Lower leg skin (tissue), 4 donors: ENCODE data around the gene NUBP1. TPM values are rescaled to one million over a fixed set of nuclear protein-coding genes. Genes with fewer than 3 reads are reported as not detected.
A peak's percentile ranks its signal among the peaks of the same experiment; 100 is the strongest.

Experiments used
- DNase-seq, 2 donors: peaks; one replicate each; pipeline ENCODE4 v3.0.0-alpha.2; 2019; ENCODE audit warnings: low spot score in 2 of 2
- H3K4me3 ChIP-seq: fragments of 200-600 bp; sonication (generic); 2 replicates; pipeline ENCODE4 v1.5.1; 2017; ENCODE audit warnings: mild to moderate bottlenecking, low read depth; ENCODE audit not compliant: poor library complexity, severe bottlenecking
- CTCF ChIP-seq, 3 donors: fragments of 450-650 bp; IDR thresholded peaks; one replicate each; pipeline ENCODE4 v1.5.1; 2016; ENCODE audit warnings: antibody characterized with exemption in 3 of 3, mild to moderate bottlenecking in 3 of 3, moderate library complexity in 2 of 3
- POLR2A ChIP-seq, 2 donors: fragments of 450-650 bp; IDR thresholded peaks; one replicate each; pipeline ENCODE4 v1.6.1; 2016 to 2017; ENCODE audit warnings: antibody characterized with exemption in 2 of 2, mild to moderate bottlenecking in 1 of 2, moderate library complexity in 1 of 2
- WGBS, 2 donors: methylation state at CpG; one replicate each; pipeline ENCODE4 v1.1.5; 2018; 5-methylcytosine and 5-hydroxymethylcytosine counted together
- intact Hi-C: fragments of 100-400 bp; cut with DNase I; formaldehyde crosslinking; loops from one replicate; pipeline ENCODE4 v1.15.0; 2023; ENCODE audit warnings: low total_unique reads
- total RNA-seq, 4 donors: library from RNA; depleted of rRNA; stranded (reverse); fragments of >200 nt; gene quantifications; one replicate each; pipeline ENCODE4 v1.1.0, GENCODE V29; 2016

The NUBP1 gene
- 10 to 100 TPM; 16.3 to 26.7 (median 25.1) TPM for total RNA-seq

- 0 to 1% methylated on average over 56 to 57 of the region's 57 CpGs for WGBS, 2 donors
- intact Hi-C loops, result no loop called here
- peak; percentile 100 for DNase-seq
- peak within 1 kb of the TSS; percentile 41 for H3K4me3 ChIP-seq
- peak in 1 of 2 donors; percentile 49 for TF ChIP-seq POLR2A (IDR thresholded peaks at IDR 0.05)
- TF ChIP-seq CTCF (IDR thresholded peaks at IDR 0.05), result no peak
Observed at GRCh38 chr16:10743610-10744369, at the start of gene NUBP1. Gene NUBP1 (plus strand): TSS chr16:10743842. CDS start chr16:10743864, 22 bp downstream.

GRCh38 chr16:10693889-10694288 is 49.8 kb upstream of the NUBP1 start:
- intact Hi-C loops, result no loop called here
- WGBS, 2 donors, result 78 to 88% methylated on average over 8 of the region's 8 CpGs
- TF ChIP-seq POLR2A (IDR thresholded peaks at IDR 0.05) (no peak), CTCF (IDR thresholded peaks at IDR 0.05) (no peak)
- no peak for DNase-seq
- no peak overlapping the region for H3K4me3 ChIP-seq

- no peak overlapping the region for H3K4me3 ChIP-seq
- intact Hi-C loops, result no loop called here
- DNase-seq, result no peak
- WGBS, 2 donors, result 90 to 95% methylated on average over 21 of the region's 21 CpGs
- TF ChIP-seq POLR2A (IDR thresholded peaks at IDR 0.05) (no peak), CTCF (IDR thresholded peaks at IDR 0.05) (no peak)
Observed at GRCh38 chr16:10694306-10694705, 49.3 kb upstream of the NUBP1 start.

GRCh38 chr16:10694830-10695229 is 48.8 kb upstream of the NUBP1 start, which contains the start of gene TEKT5:
Gene TEKT5 (minus strand): TSS chr16:10694930. CDS start chr16:10694873, 57 bp downstream.
- no peak for DNase-seq
- TF ChIP-seq CTCF (IDR thresholded peaks at IDR 0.05), result no peak
- TF ChIP-seq POLR2A (IDR thresholded peaks at IDR 0.05), result no peak
- WGBS, 2 donors, result 77 to 81% methylated on average over 5 of the region's 5 CpGs
- intact Hi-C loops, result no loop called here
- no peak within 1 kb of the TSS for H3K4me3 ChIP-seq

GRCh38 chr16:10699756-10700155 is 43.9 kb upstream of the NUBP1 start:
- DNase-seq, result no peak
- 43 to 58% methylated on average over 1 of the region's 1 CpG for WGBS, 2 donors
- intact Hi-C loops, result no loop called here
- no peak for TF ChIP-seq CTCF (IDR thresholded peaks at IDR 0.05)
- TF ChIP-seq POLR2A (IDR thresholded peaks at IDR 0.05), result no peak
- no peak overlapping the region for H3K4me3 ChIP-seq
